H1 (cell line): ENCODE results near the gene VEPH1. TPM values are rescaled to one million over a fixed set of nuclear protein-coding genes. Genes with fewer than 3 reads are reported as not detected.

Experiments used
- CTCF ChIA-PET: fragments of 300-600 bp; sonication (Branson Sonifier 250); formaldehyde crosslinking; loops from one replicate; lab custom pipeline; 2021; ENCODE audit not compliant: partially characterized antibody; lab: Charles Lee
- POLR2A ChIA-PET: fragments of 300-600 bp; sonication (Branson Sonifier 250); formaldehyde crosslinking; loops from one replicate; lab custom pipeline; 2021; ENCODE audit warnings: inconsistent platforms; ENCODE audit not compliant: partially characterized antibody; lab: Charles Lee
- DNase-seq, 2 experiments: peaks; one replicate each; pipeline versions ENCODE4 v3.0.0 to v3.0.0-alpha.2; 2010 to 2022; ENCODE audit warnings: low spot score in 2 of 2, low read depth in 1 of 2, mixed read lengths in 1 of 2
- FAIRE-seq: peaks from 2 replicates; lab custom pipeline; 2011; peaks lifted over from hg19 to GRCh38; lab: Jason Lieb, UNC
- H2AFZ ChIP-seq: 2 replicates; pipeline ENCODE4 v1.8.1; 2012; ENCODE audit warnings: low read length, inconsistent platforms
- H2AK5ac ChIP-seq: 2 replicates; pipeline ENCODE4 v1.6.1; 2013; ENCODE audit warnings: low read depth, low read length
- H2BK120ac ChIP-seq: replicated peaks from 2 replicates; pipeline ENCODE3; 2013; ENCODE audit warnings: low read depth, low read length, inconsistent platforms
- H2BK12ac ChIP-seq: 2 replicates; pipeline ENCODE4 v1.6.1; 2013; ENCODE audit warnings: low read depth, low read length
- H2BK15ac ChIP-seq: 2 replicates; pipeline ENCODE4 v1.6.1; 2013; ENCODE audit warnings: low read length
- H2BK20ac ChIP-seq: 2 replicates; pipeline ENCODE4 v1.6.1; 2013; ENCODE audit warnings: low read length
- H2BK5ac ChIP-seq: 2 replicates; pipeline ENCODE4 v1.6.1; 2013; ENCODE audit warnings: low read depth, low read length
- H3K14ac ChIP-seq: 2 replicates; pipeline ENCODE4 v1.6.1; 2013; ENCODE audit warnings: inconsistent platforms; ENCODE audit not compliant: insufficient read length
- H3K18ac ChIP-seq: 2 replicates; pipeline ENCODE4 v1.6.1; 2013; ENCODE audit warnings: low read length; ENCODE audit errors: extremely low read depth
- H3K23ac ChIP-seq: 2 replicates; pipeline ENCODE4 v1.6.1; 2013; ENCODE audit warnings: inconsistent platforms; ENCODE audit not compliant: insufficient read length
- H3K23me2 ChIP-seq: 2 replicates; pipeline ENCODE4 v1.6.1; 2013; ENCODE audit warnings: low read depth, low read length
- H3K27ac ChIP-seq: 2 replicates; pipeline ENCODE4 v1.6.1; 2011; ENCODE audit warnings: low read depth, low read length, inconsistent platforms
- H3K27me3 ChIP-seq, 4 experiments: replicated peaks in 1 of 4; 1 replicate in 1 of 4; 2 replicates in 3 of 4; pipeline versions ENCODE4 v1.6.1 to v1.8.1; 2011 to 2013; ENCODE audit warnings: low read length in 3 of 4, mild to moderate bottlenecking in 3 of 4, inconsistent platforms in 2 of 4, mixed read lengths in 2 of 4, moderate library complexity in 1 of 4; ENCODE audit not compliant: control insufficient read depth in 3 of 4, insufficient read depth in 3 of 4; ENCODE audit errors: extremely low read depth in 1 of 4
- H3K36me3 ChIP-seq, 4 experiments: 2 replicates each; pipeline versions ENCODE4 v1.6.1 to v1.8.1; 2011 to 2013; ENCODE audit warnings: mild to moderate bottlenecking in 4 of 4, low read length in 3 of 4, moderate library complexity in 2 of 4, control low read depth in 1 of 4, inconsistent platforms in 1 of 4; ENCODE audit not compliant: insufficient read depth in 4 of 4, control insufficient read depth in 2 of 4
- H3K4ac ChIP-seq: replicated peaks from 2 replicates; pipeline ENCODE3; 2013; ENCODE audit warnings: low read length, low read depth, mixed read lengths, inconsistent platforms; ENCODE audit not compliant: insufficient read length
- H3K4me1 ChIP-seq, 4 experiments: replicated peaks in 1 of 4; 1 replicate in 1 of 4; 2 replicates in 3 of 4; pipeline versions ENCODE4 v1.6.1 to v1.8.1; 2011 to 2013; ENCODE audit warnings: low read length in 3 of 4, inconsistent platforms in 2 of 4, mixed read lengths in 1 of 4; ENCODE audit not compliant: insufficient read depth in 4 of 4, control insufficient read depth in 3 of 4
- H3K4me2 ChIP-seq, 2 experiments: 2 replicates each; pipeline versions ENCODE4 v1.6.1 to v1.8.1; 2011 to 2013; ENCODE audit warnings: low read depth in 2 of 2, low read length in 2 of 2, control low read depth in 1 of 2, inconsistent platforms in 1 of 2, mild to moderate bottlenecking in 1 of 2; ENCODE audit not compliant: insufficient read depth in 1 of 2
- H3K4me3 ChIP-seq, 4 experiments: fragments of 200-600, 300-600 bp in 1 of 4; sonication (generic), shearing (Covaris generic), sonication (Bioruptor Twin) in 1 of 4; 2 replicates each; pipeline versions ENCODE4 v1.5.1 to v1.8.1; 2011 to 2016; ENCODE audit warnings: low read length in 4 of 4, low read depth in 3 of 4, control low read depth in 2 of 4, inconsistent platforms in 2 of 4, mild to moderate bottlenecking in 2 of 4, mixed read lengths in 1 of 4, moderate library complexity in 1 of 4; ENCODE audit not compliant: insufficient read depth in 2 of 4; ENCODE audit errors: extremely low read depth in 1 of 4
- H3K56ac ChIP-seq: replicated peaks from 2 replicates; pipeline ENCODE3; 2013; ENCODE audit warnings: low read depth, mild to moderate bottlenecking, mixed read lengths, low read length, inconsistent platforms; ENCODE audit not compliant: insufficient read length
- H3K79me1 ChIP-seq: 2 replicates; pipeline ENCODE4 v1.6.1; 2013; ENCODE audit warnings: low read depth, low read length, control low read depth
- H3K79me2 ChIP-seq, 2 experiments: 2 replicates each; pipeline versions ENCODE4 v1.6.1 to v1.8.1; 2012 to 2013; ENCODE audit warnings: low read length in 2 of 2, mild to moderate bottlenecking in 2 of 2, inconsistent platforms in 1 of 2; ENCODE audit not compliant: insufficient read depth in 2 of 2, control insufficient read depth in 1 of 2
- H3K9ac ChIP-seq, 4 experiments: replicated peaks in 1 of 4; 1 replicate in 1 of 4; 2 replicates in 3 of 4; pipeline versions ENCODE4 v1.6.1 to v1.8.1; 2011 to 2013; ENCODE audit warnings: low read depth in 3 of 4, low read length in 3 of 4, control low read depth in 2 of 4, mild to moderate bottlenecking in 2 of 4, moderate library complexity in 2 of 4, inconsistent platforms in 1 of 4; ENCODE audit errors: extremely low read depth in 1 of 4
- H3K9me3 ChIP-seq, 2 experiments: 2 replicates each; pipeline versions ENCODE4 v1.6.1 to v1.8.1; 2012 to 2013; ENCODE audit warnings: mild to moderate bottlenecking in 2 of 2, moderate library complexity in 2 of 2, control low read depth in 1 of 2, inconsistent platforms in 1 of 2, low read depth in 1 of 2, low read length in 1 of 2, mixed read lengths in 1 of 2; ENCODE audit not compliant: insufficient read depth in 2 of 2
- H4K20me1 ChIP-seq, 2 experiments: replicated peaks in 1 of 2; 2 replicates each; pipeline versions ENCODE3 to v1.8.1; 2011 to 2013; ENCODE audit warnings: inconsistent platforms in 2 of 2, low read length in 2 of 2, mild to moderate bottlenecking in 1 of 2; ENCODE audit not compliant: insufficient read depth in 2 of 2, control insufficient read depth in 1 of 2
- H4K5ac ChIP-seq: 2 replicates; pipeline ENCODE4 v1.6.1; 2013; ENCODE audit warnings: low read length, low read depth, mixed read lengths, inconsistent platforms; ENCODE audit not compliant: insufficient read length
- H4K8ac ChIP-seq: 2 replicates; pipeline ENCODE4 v1.8.0; 2013; ENCODE audit warnings: mild to moderate bottlenecking, moderate library complexity, low read length, inconsistent platforms; ENCODE audit not compliant: insufficient read depth; ENCODE audit errors: extremely low read depth
- H4K91ac ChIP-seq: replicated peaks from 2 replicates; pipeline ENCODE3; 2013; ENCODE audit warnings: low read length, mixed read lengths, inconsistent platforms; ENCODE audit not compliant: insufficient read length
- GABPA ChIP-seq: IDR thresholded peaks from 2 replicates; pipeline ENCODE4 v1.6.1; 2011; ENCODE audit warnings: mild to moderate bottlenecking, low read length, moderate library complexity, borderline replicate concordance; ENCODE audit not compliant: insufficient read depth
- HDAC6 ChIP-seq: IDR thresholded peaks from one replicate; pipeline ENCODE4 v1.7.1; 2012; ENCODE audit warnings: low read depth, mild to moderate bottlenecking, inconsistent platforms, low read length, moderate library complexity
- WGBS, 2 experiments: shearing (Covaris generic) in 1 of 2; methylation state at CpG; one replicate each; pipeline versions ENCODE4 v1.1.6 to v1.1.7; 2013 to 2015; ENCODE audit warnings: low lambda C conversion rate in 2 of 2, mixed read lengths in 2 of 2, inconsistent platforms in 1 of 2, low coverage in 1 of 2, missing lambda C conversion rate in 1 of 2; ENCODE audit not compliant: insufficient replicate concordance in 2 of 2, insufficient coverage in 1 of 2, insufficient read length in 1 of 2; ENCODE audit errors: extremely low coverage in 1 of 2, missing lambda C conversion rate in 1 of 2; 5-methylcytosine and 5-hydroxymethylcytosine counted together
- polyA plus RNA-seq, 7 experiments: library from polyadenylated mRNA; depleted of rRNA in 3 of 7; stranded (reverse) in 5 of 7; unstranded in 2 of 7; fragments of >200 nt in 5 of 7; fragments of 200-250 nt in 2 of 7; gene quantifications; 1 replicate in 5 of 7; 2 replicates in 1 of 7; 4 replicates in 1 of 7; pipeline versions ENCODE4 v1.2.1 to v1.2.3, GENCODE V29; 2011 to 2013; ENCODE audit warnings: missing spikeins in 2 of 7, mixed read lengths in 2 of 7
- total RNA-seq: library from RNA; stranded (reverse); fragmentation: NEBNext Ultra II Directional; extraction: Animal tissue kit (Norgen Biotek cat#: 25700); gene quantifications from 2 replicates; pipeline ENCODE4 v1.2.1, GENCODE V29; 2021

Gene VEPH1
- total and polyA plus RNA-seq, 2 of the 8 experiments (the other 6 are each of a cell fraction or from before 2014, with no cell fraction given) = 12.0 to 18.3 TPM

DNA sequence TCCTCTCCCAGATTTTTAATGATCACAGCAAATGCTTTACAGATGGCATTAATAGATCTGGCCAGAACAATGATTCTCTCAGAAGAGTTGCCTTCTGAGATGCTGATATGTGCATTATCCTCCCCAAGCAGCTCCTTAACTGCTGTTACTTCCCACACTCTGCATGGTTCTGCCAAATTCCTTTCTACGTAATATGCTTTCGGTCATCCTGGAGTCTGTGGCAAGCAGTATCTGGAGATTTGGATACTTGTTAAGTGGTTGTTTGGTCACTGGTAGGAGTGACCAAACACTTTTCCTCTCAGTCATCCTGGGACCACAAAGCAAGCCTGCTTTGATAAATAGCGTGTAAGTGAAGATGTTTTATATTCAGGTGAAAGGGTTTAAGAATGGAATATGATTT lies 272.1 kb downstream of the VEPH1 start:
- Histone ChIP-seq H2AK5ac (no peak overlapping the region), H3K27me3 (no peaks in the 10 kb centered on the region), H3K36me3 (no peaks in the 10 kb centered on the region), H2AFZ (no peak overlapping the region), H2BK20ac (no peak overlapping the region), H4K91ac (no peak overlapping the region), H3K27ac (no peak overlapping the region), H3K4me2 (no peak overlapping the region), H3K14ac (no peak overlapping the region), H3K79me1 (no peaks in the 10 kb centered on the region), H3K56ac (no peak overlapping the region), H3K23ac (no peak overlapping the region), H3K4ac (no peak overlapping the region), H2BK120ac (no peak overlapping the region), H3K23me2 (no peaks in the 10 kb centered on the region), H2BK5ac (no peak overlapping the region), H3K9me3 (no peaks in the 10 kb centered on the region), H3K9ac (no peak overlapping the region), H3K79me2 (no peaks in the 10 kb centered on the region), H2BK15ac (no peak overlapping the region), H3K18ac (no peak overlapping the region), H4K8ac (no peak overlapping the region), H4K5ac (no peak overlapping the region), H3K4me3 (no peak overlapping the region), H2BK12ac (no peak overlapping the region), H4K20me1 (no peaks in the 10 kb centered on the region), H3K4me1 (no peaks in the 10 kb centered on the region)
- no peak for DNase-seq
- POLR2A ChIA-PET = interaction anchor here (0.6 kb wide), 1 partner anchor 295 kb away, joined by 3 read pairs; no protein-coding TSS in a partner anchor
- no peak for TF ChIP-seq GABPA
- no peak for TF ChIP-seq HDAC6
- 75% methylated on average over 3 of the region's 3 CpGs; no CpG with 5 or more reads in 1 of the 2 experiments for WGBS, 2 experiments
- CTCF ChIA-PET = interaction anchor here (1.3 to 2.6 kb wide), 4 partner anchors 9 to 262 kb away, joined by 3 to 11 read pairs (median 4); no protein-coding TSS in a partner anchor
- FAIRE-seq = no peak
